ENCODE data around the gene IP6K2. TPM values are rescaled to one million over a fixed set of nuclear protein-coding genes. Genes with fewer than 3 reads are reported as not detected.
"Not testable (repeated sequence)": the region's sequence is repeated elsewhere in the genome, so short reads cannot be mapped to it uniquely, and the experiment has no call there.

The IP6K2 gene
- 100 to 1,000 TPM; 204 to 224 (median 221) TPM for polyA plus RNA-seq (ENCODE audit: insufficient read depth in 1 of 5, insufficient read length in 5 of 5, low replicate concordance in 1 of 5)
- long read RNA-seq, donor 1, transcript IP6K2-201 (6 exons, 1,775 nt): minor isoform, 13 of 108 reads
- long read RNA-seq, donor 1, transcript IP6K2-202 (3 exons, 1,185 nt): minor isoform, 7 of 108 reads
- long read RNA-seq, donor 1, transcript IP6K2-221 (2 exons, 1,673 nt): major isoform, 24 of 108 reads
- long read RNA-seq, donor 1, transcript IP6K2-208 (2 exons, 1,124 nt): minor isoform, 17 of 108 reads
- long read RNA-seq, donor 1, partial matches to known transcripts: 29 of 108 reads
- long read RNA-seq, donor 1, other reads (novel, unspliced or antisense): 14 of 108 reads
- long read RNA-seq, donor 2, transcript IP6K2-201 (6 exons, 1,775 nt): major isoform, 16 of 52 reads
- long read RNA-seq, donor 2, transcript IP6K2-221 (2 exons, 1,673 nt): minor isoform, 7 of 52 reads
- long read RNA-seq, donor 2, partial matches to known transcripts: 17 of 52 reads
- long read RNA-seq, donor 2, other reads (novel, unspliced or antisense): 7 of 52 reads
- long read RNA-seq, donor 3, transcript IP6K2-221 (2 exons, 1,673 nt): major isoform, 20 of 84 reads
- long read RNA-seq, donor 3, transcript IP6K2-208 (2 exons, 1,124 nt): minor isoform, 9 of 84 reads
- long read RNA-seq, donor 3, transcript IP6K2-202 (3 exons, 1,185 nt): minor isoform, 8 of 84 reads
- long read RNA-seq, donor 3, transcript IP6K2-201 (6 exons, 1,775 nt): minor isoform, 9 of 84 reads
- long read RNA-seq, donor 3, partial matches to known transcripts: 16 of 84 reads
- long read RNA-seq, donor 3, other reads (novel, unspliced or antisense): 12 of 84 reads
- long read RNA-seq, donor 4, transcript IP6K2-208 (2 exons, 1,124 nt): major isoform, 13 of 50 reads
- long read RNA-seq, donor 4, transcript IP6K2-221 (2 exons, 1,673 nt): minor isoform, 9 of 50 reads
- long read RNA-seq, donor 4, partial matches to known transcripts: 20 of 50 reads
- long read RNA-seq, donor 4, other reads (novel, unspliced or antisense): 0 of 50 reads
- long read RNA-seq, donor 5, transcript IP6K2-208 (2 exons, 1,124 nt): minor isoform, 11 of 103 reads
- long read RNA-seq, donor 5, transcript IP6K2-221 (2 exons, 1,673 nt): minor isoform, 20 of 103 reads
- long read RNA-seq, donor 5, transcript IP6K2-201 (6 exons, 1,775 nt): major isoform, 21 of 103 reads
- long read RNA-seq, donor 5, transcript IP6K2-202 (3 exons, 1,185 nt): minor isoform, 11 of 103 reads
- long read RNA-seq, donor 5, partial matches to known transcripts: 34 of 103 reads
- long read RNA-seq, donor 5, other reads (novel, unspliced or antisense): 5 of 103 reads
- long read RNA-seq, donor 6, transcript IP6K2-202 (3 exons, 1,185 nt): minor isoform, 10 of 80 reads
- long read RNA-seq, donor 6, transcript IP6K2-221 (2 exons, 1,673 nt): major isoform, 15 of 80 reads
- long read RNA-seq, donor 6, transcript IP6K2-208 (2 exons, 1,124 nt): minor isoform, 9 of 80 reads
- long read RNA-seq, donor 6, transcript IP6K2-201 (6 exons, 1,775 nt): minor isoform, 9 of 80 reads
- long read RNA-seq, donor 6, partial matches to known transcripts: 21 of 80 reads
- long read RNA-seq, donor 6, other reads (novel, unspliced or antisense): 10 of 80 reads
- long read RNA-seq, donor 7, transcript IP6K2-201 (6 exons, 1,775 nt): major isoform, 18 of 67 reads
- long read RNA-seq, donor 7, transcript IP6K2-208 (2 exons, 1,124 nt): minor isoform, 7 of 67 reads
- long read RNA-seq, donor 7, transcript IP6K2-202 (3 exons, 1,185 nt): minor isoform, 10 of 67 reads
- long read RNA-seq, donor 7, transcript IP6K2-221 (2 exons, 1,673 nt): minor isoform, 11 of 67 reads
- long read RNA-seq, donor 7, partial matches to known transcripts: 0 of 67 reads
- long read RNA-seq, donor 7, other reads (novel, unspliced or antisense): 13 of 67 reads
- long read RNA-seq, donor 8, transcript IP6K2-201 (6 exons, 1,775 nt): major isoform, 8 of 22 reads
- long read RNA-seq, donor 8, transcript IP6K2-221 (2 exons, 1,673 nt): major isoform, 8 of 22 reads
- long read RNA-seq, donor 8, partial matches to known transcripts: 0 of 22 reads
- long read RNA-seq, donor 8, other reads (novel, unspliced or antisense): 0 of 22 reads

- peak; percentile 96 to 98 for DNase-seq
Observed at GRCh38 chr3:48716982-48717746, at the start of gene IP6K2. Gene IP6K2 (minus strand): TSS chr3:48717221. CDS start chr3:48695291, 21,930 bp downstream.

- peak; percentile 1 to 3 for DNase-seq
Observed at GRCh38 chr3:48765376-48765775, 48.4 kb upstream of the IP6K2 start.

DNA sequence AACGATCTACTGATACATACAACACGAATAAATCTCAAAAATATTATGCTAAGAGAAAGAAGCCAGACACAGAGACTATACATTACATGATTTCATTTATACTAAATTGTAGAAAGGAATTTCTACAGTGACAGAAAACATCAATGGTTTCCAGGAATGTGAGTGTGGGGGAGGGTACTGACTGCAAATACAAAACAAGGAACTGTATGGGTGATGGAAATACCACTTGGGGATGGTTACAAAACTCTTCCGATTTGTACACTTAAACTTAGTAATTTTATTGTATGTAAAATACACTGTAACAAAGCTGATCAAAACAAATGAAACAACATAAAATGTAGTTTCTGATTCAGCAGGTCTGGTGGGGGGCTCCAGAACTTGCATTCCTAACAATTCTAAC, 45.8 kb upstream of the IP6K2 start:
- no peak for DNase-seq

GRCh38 chr3:48759991-48760540, 43.0 kb upstream of the IP6K2 start:
- DNase-seq: not testable (repeated sequence)

- not testable (repeated sequence) for DNase-seq
Observed at GRCh38 chr3:48759531-48759930, 42.5 kb upstream of the IP6K2 start.

DNA sequence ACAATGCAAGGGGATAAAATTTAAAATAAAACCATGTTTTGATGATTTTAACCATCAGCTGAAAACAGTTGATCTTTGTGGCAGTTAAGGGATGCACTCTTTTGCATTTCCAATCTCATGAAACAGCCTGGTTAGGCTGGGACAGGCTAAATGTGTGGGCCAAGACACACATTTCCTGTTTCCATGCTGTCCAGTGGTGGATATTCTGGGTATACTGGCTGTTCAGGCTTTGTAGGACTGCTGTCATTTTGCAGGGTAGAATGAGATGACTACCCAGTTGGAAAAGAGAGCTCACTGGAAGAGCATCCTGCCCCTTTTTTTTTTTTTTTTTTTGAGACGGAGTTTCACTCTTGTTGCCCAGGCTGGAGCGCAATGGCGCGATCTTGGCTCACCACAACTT, 42.0 kb upstream of the IP6K2 start:
- DNase-seq: no peak

GRCh38 chr3:48756640-48757039, 39.6 kb upstream of the IP6K2 start:
- DNase-seq: no peak

GRCh38 chr3:48750856-48751255, 33.8 kb upstream of the IP6K2 start:
- no peak for DNase-seq

- DNase-seq: no peak
Observed at GRCh38 chr3:48748754-48749153, 31.7 kb upstream of the IP6K2 start.

DNA sequence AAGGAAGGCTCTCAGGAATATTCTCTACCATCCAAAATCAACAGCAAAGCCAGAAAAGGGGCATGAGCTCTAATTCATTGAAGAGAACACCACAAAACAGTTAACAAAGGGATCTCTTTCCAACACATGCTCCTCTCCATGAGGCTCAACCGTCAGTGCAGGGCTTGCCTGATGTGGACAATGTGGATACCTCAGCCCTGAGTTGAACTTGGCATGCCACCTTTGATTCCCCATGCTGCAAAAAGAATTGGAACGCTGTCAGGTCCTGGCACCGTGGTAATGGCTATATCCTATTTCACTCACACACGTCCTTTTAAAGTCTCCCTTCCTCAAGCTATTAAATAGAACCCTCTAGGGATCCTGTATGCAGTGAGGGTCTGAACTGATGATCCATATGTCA, 30.7 kb upstream of the IP6K2 start:
- DNase-seq: no peak

DNA sequence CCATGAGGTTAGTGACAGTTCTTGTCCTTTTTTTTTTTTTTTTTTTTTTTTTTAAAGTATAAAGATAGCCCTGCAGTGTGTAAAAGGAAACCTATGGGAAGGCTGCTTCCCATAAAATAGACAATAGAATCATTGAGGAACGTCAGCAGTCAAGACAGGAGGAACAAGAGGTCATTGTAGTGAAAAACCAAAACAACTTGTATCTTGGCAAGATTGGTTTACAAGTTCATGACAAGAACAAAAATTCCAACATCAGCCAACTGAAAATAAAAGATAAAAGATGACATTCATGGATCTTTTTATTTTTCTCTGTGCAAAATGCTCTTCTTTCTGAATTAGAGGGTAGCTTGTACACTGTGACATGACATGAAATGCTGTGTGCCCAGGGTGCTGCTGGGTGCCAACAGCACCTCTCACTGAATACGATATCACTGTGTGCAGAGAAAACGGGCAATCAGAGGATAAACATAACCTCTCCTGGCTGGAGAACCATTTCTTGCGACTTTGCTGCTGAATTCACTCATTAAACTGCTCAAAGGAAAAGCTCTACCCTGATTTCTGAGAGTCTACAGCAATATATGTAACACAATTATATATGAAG, 30.1 kb upstream of the IP6K2 start:
- DNase-seq: no peak

GRCh38 chr3:48743773-48744172, 26.8 kb upstream of the IP6K2 start:
- DNase-seq: no peak

DNA sequence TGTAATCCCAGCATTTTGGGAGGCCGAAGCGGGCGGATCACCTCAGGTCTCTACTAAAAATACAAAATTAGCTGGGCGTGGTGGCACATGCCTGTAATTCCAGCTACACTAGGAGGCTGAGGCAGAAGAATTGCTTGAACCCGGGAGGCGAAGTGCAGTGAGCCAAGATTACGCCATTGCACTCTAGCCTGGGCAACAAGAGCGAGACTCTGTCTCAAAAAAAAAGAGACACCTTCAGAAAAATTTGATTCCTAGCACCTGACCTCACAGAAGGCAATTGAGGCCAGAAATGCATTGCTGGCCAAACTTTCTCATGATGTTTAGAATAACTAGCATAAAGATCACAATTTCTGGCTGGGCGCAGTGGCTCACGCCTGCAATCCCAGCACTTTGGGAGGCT, 24.2 kb upstream of the IP6K2 start:
- DNase-seq: not testable (repeated sequence)

- peak; percentile 86 for DNase-seq
Observed at GRCh38 chr3:48739955-48740823, 23.2 kb upstream of the IP6K2 start.

DNA sequence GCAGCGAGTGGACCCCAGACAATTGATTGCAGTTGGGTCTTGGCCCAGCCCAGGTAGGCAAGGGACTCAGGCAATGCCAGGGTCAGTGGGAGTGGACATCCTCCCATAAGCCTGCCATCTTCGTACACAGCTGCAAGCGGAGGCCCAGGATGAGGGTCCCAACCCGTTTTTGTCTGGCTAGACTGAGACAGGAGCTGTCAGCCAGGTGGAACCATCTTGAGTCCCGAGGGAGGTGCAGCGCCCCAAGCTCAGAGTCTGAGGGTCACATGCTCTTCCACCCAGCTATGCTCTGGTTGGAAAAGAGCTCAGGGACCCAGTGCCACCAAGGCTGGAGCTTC, 22.6 kb upstream of the IP6K2 start:
- no peak for DNase-seq

GRCh38 chr3:48738926-48739616, 22.1 kb upstream of the IP6K2 start:
- no peak for DNase-seq

GRCh38 chr3:48738144-48738536, 21.1 kb upstream of the IP6K2 start:
- peak; percentile 84 to 88 for DNase-seq
